GM12865 (cell line): ENCODE results near the gene SYNGR3.
A peak's percentile ranks its signal among the peaks of the same experiment; 100 is the strongest.
"Not testable (repeated sequence)": the region's sequence is repeated elsewhere in the genome, so short reads cannot be mapped to it uniquely, and the experiment has no call there.

Experiments
- DNase-seq: peaks from one replicate; pipeline ENCODE4 v3.0.0; 2010; ENCODE audit warnings: low read depth
- H3K4me3 ChIP-seq: 2 replicates; pipeline ENCODE4 v1.5.1; 2011; ENCODE audit warnings: mild to moderate bottlenecking, low read depth, low read length, control low read depth
- TF ChIP-seq, protein P1 (sequence below): IDR thresholded peaks from 2 replicates; pipeline ENCODE4 v1.5.1; 2011; ENCODE audit warnings: low read length, control low read depth, low read depth, inconsistent platforms; ENCODE audit not compliant: insufficient read depth; ENCODE audit errors: missing control alignments

The SYNGR3 gene

DNA sequence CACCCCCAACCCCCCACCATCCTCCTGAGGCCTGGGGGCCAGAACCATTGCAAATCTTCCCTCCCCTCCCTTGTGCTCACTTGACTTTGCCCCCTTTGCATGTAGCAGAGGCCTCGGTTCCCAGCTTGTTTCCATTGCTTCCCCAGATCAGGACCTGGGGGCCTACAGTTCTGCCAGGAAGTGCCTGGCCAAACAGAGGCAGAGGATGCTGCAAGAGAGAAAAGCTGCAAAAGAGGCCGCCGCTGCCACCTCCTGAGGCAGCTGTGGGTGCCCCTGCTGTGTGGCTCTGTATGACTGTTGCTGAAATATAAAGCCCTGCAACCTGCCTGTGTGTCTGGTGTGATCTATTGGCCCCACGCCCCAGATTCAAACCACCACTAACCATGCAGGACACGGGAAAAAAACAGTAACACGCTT is 28.1 kb upstream of the SYNGR3 start:
- TF ChIP-seq, protein P1, sequence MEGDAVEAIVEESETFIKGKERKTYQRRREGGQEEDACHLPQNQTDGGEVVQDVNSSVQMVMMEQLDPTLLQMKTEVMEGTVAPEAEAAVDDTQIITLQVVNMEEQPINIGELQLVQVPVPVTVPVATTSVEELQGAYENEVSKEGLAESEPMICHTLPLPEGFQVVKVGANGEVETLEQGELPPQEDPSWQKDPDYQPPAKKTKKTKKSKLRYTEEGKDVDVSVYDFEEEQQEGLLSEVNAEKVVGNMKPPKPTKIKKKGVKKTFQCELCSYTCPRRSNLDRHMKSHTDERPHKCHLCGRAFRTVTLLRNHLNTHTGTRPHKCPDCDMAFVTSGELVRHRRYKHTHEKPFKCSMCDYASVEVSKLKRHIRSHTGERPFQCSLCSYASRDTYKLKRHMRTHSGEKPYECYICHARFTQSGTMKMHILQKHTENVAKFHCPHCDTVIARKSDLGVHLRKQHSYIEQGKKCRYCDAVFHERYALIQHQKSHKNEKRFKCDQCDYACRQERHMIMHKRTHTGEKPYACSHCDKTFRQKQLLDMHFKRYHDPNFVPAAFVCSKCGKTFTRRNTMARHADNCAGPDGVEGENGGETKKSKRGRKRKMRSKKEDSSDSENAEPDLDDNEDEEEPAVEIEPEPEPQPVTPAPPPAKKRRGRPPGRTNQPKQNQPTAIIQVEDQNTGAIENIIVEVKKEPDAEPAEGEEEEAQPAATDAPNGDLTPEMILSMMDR = no peak
- peak overlapping the region; percentile 33 for H3K4me3 ChIP-seq
- DNase-seq = peak; percentile 54

DNA sequence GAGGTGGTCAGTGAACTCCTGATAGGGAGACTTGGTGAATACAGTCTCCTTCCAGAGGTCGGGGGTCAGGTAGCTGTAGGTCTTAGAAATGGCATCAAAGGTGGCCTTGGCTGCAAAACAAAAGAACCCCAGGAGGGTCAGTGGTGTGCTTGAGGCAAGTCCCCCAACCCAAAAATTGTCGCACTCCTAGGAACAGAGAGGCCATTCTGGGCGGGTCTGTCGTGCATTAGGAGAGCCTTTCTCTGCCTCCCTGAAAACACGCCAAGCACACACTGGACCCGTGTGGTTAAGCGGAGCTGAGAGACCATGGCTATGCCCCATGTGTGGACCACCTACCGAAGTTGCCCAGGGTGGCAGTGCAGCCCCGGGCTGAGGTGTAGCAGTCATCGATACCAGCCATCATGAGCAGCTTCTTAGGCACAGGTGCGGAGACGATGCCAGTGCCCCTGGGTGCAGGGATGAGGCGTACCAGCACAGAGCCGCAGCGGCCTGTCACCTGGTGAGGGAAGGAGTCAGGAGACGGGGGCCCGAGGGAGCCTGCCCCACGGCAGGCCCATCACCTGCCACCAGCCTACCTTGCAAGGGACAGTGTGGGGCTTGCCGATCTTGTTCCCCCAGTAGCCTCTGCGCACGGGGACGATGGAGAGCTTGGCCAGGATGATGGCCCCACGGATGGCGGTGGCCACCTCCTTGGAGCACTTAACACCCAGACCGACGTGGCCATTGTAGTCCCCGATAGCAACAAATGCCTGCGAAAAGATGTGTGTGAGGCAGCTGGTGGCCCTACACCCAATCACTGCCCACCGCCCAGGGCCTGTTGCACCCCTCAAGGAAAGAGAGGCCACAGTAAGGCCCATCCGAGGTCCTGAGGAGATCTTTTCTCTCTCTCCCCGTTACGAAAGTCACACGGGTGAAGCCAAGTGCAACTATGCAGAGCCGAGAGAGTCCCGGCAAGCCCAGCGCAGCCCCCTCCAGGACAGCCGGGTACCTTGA is 27.3 kb upstream of the SYNGR3 start:
- peak overlapping the region; percentile 88 for H3K4me3 ChIP-seq
- DNase-seq = not testable (repeated sequence)

DNA sequence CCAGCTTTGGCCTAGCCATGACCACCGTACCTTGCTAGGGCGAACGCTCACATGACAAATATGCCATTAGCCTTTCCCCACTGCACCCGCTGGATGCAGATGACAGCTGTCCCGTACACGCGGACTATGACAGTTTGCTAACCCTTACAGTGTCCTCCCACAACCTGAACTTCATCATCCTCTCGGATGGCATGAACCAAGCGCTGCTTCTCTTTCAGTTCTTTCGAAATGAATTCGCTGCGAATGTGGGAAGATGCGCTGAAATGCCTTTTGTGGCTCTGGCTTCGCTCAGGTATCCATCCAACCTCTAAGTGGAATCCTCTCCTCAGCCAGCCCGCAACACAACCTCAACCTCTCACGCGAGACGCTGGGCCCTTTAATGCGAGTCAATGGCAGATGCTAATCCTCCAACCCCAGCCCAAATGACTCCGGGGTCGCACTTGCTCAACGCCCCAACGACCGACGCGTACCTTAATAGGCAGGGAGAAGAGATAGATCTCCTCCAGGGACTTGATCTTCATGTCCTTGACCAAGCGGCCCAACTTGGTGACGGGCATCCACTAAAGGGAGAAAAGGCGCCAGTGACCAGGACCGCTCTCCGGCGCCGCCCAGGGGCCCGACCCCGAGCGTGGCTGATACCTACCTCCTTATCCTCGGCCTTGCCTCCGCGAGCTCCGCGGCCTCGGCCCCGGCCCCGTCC is 25.8 kb upstream of the SYNGR3 start:
- TF ChIP-seq, protein P1 = no peak
- DNase-seq = peak; percentile 43
- H3K4me3 ChIP-seq = peak overlapping the region; percentile 88

DNA sequence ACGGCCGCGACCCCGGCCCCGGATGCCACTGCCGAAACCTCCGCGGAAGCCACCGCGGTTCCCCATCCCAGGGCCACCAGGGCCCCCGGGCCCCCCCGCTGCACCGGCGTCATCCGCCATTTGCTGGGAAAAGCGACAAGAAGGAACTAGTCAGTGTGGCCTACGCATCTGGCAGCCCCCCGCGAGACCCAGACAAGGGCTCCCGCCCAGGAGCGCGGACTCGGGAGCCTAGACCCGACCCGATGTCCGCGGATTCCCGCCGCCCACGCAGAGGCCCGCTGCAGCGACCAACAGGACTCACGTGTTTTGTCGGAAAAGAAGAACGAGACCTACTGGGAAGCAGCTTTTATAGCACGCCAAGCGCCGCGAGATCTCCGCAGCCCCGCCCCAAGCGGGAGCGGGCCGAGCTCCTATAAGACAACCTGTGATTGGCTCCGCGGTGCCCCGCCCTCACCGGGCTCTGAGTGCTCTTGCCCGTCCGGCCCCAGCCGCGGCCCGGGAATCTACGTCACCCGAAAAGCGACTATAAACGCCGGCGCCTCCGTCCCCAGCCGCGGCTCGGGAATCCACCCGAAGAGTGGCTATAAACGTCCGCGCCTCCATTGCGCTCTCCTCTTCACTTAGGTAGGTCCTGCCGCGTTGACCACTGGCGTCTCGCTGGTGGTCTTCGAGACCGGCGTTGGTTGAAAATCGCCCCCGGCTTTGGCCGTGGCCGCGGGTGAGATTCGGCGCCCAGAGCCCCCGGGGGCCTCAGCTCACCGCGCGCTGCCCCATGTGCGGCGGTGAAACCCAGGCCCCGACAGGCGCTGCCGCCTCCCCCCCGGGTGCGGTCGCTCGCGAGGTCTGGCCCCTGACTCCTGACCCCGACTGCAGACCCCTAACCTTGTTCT is 25.0 kb upstream of the SYNGR3 start, which contains the start of gene RPS2:
RPS2 (minus strand) TSS at position 321 of the 890 bp plus-strand sequence; CDS start at position 120, 201 bp downstream.
- peak; percentile 99 for DNase-seq
- TF ChIP-seq, protein P1 = no peak

DNA sequence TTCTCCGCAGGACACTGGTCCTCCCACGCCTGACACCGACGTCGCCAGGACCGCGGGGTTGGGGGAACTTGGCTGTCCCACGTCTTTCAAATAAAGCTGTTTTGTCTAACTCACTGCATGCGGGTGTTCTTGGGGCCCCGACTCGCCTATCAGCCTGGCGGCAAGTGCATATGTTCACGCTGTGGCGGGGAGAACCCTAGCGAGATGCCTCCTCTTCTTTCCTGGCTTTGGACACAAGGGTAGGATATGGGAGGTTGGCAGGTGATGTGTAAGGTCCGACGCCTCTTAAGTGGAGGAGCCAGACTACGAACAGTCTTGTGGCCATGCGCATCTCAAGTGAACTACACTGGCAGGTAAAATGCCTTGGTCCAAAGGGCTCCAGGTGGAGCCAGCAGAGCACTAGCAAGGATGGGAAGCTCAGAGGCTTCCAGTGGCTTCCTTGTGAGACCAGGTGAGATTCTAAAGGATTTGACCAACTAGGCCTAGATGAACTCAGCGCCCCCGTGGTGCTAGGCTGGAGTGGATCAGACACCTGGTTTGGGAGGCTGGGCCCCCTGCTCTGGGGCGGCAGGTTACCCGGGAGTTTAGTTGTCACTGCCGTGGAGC is 24.3 kb upstream of the SYNGR3 start:
- TF ChIP-seq, protein P1 = no peak
- peak overlapping the region; percentile 79 for H3K4me3 ChIP-seq
- no peak for DNase-seq

More for the DNA sequence above, 25.0 kb upstream of the SYNGR3 start, which contains the start of gene RPS2:
- peak within 1 kb of the TSS; percentile 88 for H3K4me3 ChIP-seq

DNA sequence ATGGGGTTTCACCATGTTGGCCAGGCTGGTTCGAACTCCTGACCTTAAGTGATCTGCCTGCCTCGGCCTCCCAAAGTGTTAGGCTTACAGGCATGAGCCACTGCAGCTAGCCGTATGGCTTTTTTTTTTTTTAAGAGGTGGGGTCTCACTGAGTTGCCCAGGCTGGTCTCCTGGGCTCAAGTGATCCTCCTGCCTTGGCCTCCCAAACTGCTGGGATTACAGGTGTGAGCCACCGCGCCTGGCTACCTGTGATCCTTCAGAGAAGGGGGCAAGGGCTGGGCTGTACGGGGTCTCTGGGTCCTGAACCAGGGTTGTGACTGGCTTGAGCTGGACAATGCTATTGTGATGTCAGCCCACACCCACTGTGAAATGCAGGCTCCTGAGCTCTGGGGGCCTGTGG is 23.3 kb upstream of the SYNGR3 start, which contains the start of gene RNF151:
RNF151 (plus strand) TSS at position 397 of the 400 bp plus-strand sequence. CDS start 26 bp downstream, outside the sequence.
- H3K4me3 ChIP-seq = peak within 1 kb of the TSS; percentile 79
- no peak for DNase-seq
- TF ChIP-seq, protein P1 = no peak
